Body of pancreas (tissue), 4 donors: ENCODE data around the gene PACSIN2. TPM values are rescaled to one million over a fixed set of nuclear protein-coding genes. Genes with fewer than 3 reads are reported as not detected.

Experiments used
- ATAC-seq: fragments of 150-250 bp; one replicate; pipeline ENCODE4 v1.9.1; 2016
- DNase-seq, 4 donors: peaks; one replicate each; pipeline ENCODE4 v3.0.0-alpha.2; 2019
- H3K27ac ChIP-seq, 4 donors: fragments of 200-600 bp; sonication (generic); 1 replicate in 3 of 4; 2 replicates in 1 of 4; pipeline versions ENCODE4 v1.5.1 to v1.6.1; 2016 to 2019; ENCODE audit warnings: mild to moderate bottlenecking in 1 of 4, mixed read lengths in 1 of 4, moderate library complexity in 1 of 4
- H3K27me3 ChIP-seq, 2 donors: fragments of 200-600 bp; sonication (generic); one replicate each; pipeline ENCODE4 v1.6.0; 2016; ENCODE audit warnings: mild to moderate bottlenecking in 1 of 2
- H3K36me3 ChIP-seq, 2 donors: fragments of 200-600 bp; sonication (generic); replicated peaks in 1 of 2; 2 replicates each; pipeline ENCODE4 v1.5.1; 2016; ENCODE audit warnings: low read depth in 2 of 2; ENCODE audit not compliant: insufficient read depth in 1 of 2
- H3K4me1 ChIP-seq: fragments of 200-600 bp; sonication (generic); one replicate; pipeline ENCODE4 v1.6.0; 2016
- H3K4me3 ChIP-seq, 2 donors: fragments of 200-600 bp; sonication (generic); 1 replicate in 1 of 2; 2 replicates in 1 of 2; pipeline ENCODE4 v1.5.1; 2016 to 2019
- H3K9me3 ChIP-seq, 3 donors: fragments of 200-600 bp; sonication (generic); 1 replicate in 2 of 3; 2 replicates in 1 of 3; pipeline ENCODE4 v1.5.1; 2016
- POLR2A ChIP-seq, 3 donors: fragments of 450-650 bp; IDR thresholded peaks; one replicate each; pipeline ENCODE4 v1.6.1; 2016; ENCODE audit warnings: antibody characterized with exemption in 3 of 3, mild to moderate bottlenecking in 2 of 3
- WGBS, 2 donors: methylation state at CpG; one replicate each; pipeline ENCODE4 v1.1.5; 2017; 5-methylcytosine and 5-hydroxymethylcytosine counted together
- intact Hi-C: fragments of 100-400 bp; cut with DNase I; formaldehyde crosslinking; loops from one replicate; pipeline ENCODE4 v1.15.1; 2023
- total RNA-seq, 2 donors: library from RNA; depleted of rRNA; stranded (reverse); fragments of >200 nt; gene quantifications; one replicate each; pipeline ENCODE4 v1.1.0, GENCODE V29; 2016
- TF ChIP-seq, protein P1 (sequence below), 7 experiments: fragments of 450-650 bp in 4 of 7; fragments of 200-600 bp in 3 of 7; sonication (generic) in 3 of 7; IDR thresholded peaks; one replicate each; pipeline ENCODE4 v1.5.1; 2016 to 2019; ENCODE audit warnings: antibody characterized with exemption in 7 of 7

PACSIN2 gene
- total RNA-seq, 2 donors from 2014 or later: 117 to 118 TPM

DNA sequence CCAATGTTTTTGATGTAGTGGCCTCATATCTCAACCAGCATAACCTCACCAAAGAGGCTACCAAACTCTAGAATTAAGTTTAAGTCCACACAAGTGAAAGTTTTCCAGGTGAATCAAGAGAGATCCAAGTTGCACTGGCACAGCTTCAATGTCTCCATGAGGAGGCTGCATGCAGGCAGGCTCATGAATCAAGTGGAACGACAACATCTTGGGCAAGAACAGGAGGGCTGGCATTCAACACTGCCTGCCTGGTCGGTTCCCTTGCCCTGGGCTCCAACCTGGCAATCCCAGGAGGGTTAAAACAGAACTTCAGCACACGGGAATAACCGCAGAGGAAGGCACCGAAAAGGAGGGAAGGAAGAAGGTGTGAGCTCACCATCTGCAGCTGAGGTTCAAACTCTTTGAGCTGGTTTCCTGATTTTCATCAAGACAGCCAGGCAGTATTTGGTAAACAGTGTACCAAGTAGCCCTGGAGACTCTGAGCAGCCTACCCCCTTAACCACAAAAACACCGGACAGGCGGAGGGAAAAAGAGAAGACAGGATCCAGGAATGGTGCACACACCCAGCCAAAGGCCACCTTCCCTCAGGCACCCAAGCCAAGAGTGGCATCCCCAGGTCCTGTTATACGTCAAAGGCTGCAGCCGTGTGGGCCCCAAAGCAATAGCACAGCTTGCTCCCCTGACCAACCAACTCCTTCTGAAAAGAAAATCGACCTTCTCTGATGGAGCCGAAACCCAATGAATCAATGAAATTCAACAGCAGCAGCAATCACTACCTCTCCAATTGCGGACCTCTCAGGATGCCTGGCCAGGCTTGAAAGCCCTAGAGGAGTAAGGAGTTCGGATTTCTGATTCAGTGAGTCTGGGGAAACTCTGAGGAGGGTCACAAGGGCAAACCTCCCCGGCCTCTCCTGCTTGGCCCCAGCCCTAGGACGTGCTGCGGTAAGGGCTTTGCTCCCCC, 1.3 kb downstream of the PACSIN2 start:
- Histone ChIP-seq H3K27ac (peak overlapping the region; percentile 84 to 92 (median 86)), H3K4me1 (peaks cover 67% of the 10 kb centered on the region), H3K27me3 (no peaks in the 10 kb centered on the region), H3K36me3 (no peaks in the 10 kb centered on the region), H3K9me3 (no peaks in the 10 kb centered on the region), H3K4me3 (peak overlapping the region; percentile 52 to 87)
- 4 to 19% methylated on average over 8 to 16 of the region's 16 CpGs for WGBS, 2 donors
- no peak for ATAC-seq
- intact Hi-C loops: no loop called here
- DNase-seq: peak; percentile 33 to 59 (median 47)
- peak in 1 of 3 donors; percentile 32 for TF ChIP-seq POLR2A (IDR thresholded peaks at IDR 0.05)
- TF ChIP-seq, protein P1, sequence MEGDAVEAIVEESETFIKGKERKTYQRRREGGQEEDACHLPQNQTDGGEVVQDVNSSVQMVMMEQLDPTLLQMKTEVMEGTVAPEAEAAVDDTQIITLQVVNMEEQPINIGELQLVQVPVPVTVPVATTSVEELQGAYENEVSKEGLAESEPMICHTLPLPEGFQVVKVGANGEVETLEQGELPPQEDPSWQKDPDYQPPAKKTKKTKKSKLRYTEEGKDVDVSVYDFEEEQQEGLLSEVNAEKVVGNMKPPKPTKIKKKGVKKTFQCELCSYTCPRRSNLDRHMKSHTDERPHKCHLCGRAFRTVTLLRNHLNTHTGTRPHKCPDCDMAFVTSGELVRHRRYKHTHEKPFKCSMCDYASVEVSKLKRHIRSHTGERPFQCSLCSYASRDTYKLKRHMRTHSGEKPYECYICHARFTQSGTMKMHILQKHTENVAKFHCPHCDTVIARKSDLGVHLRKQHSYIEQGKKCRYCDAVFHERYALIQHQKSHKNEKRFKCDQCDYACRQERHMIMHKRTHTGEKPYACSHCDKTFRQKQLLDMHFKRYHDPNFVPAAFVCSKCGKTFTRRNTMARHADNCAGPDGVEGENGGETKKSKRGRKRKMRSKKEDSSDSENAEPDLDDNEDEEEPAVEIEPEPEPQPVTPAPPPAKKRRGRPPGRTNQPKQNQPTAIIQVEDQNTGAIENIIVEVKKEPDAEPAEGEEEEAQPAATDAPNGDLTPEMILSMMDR (IDR thresholded peaks at IDR 0.05): no peak

DNA sequence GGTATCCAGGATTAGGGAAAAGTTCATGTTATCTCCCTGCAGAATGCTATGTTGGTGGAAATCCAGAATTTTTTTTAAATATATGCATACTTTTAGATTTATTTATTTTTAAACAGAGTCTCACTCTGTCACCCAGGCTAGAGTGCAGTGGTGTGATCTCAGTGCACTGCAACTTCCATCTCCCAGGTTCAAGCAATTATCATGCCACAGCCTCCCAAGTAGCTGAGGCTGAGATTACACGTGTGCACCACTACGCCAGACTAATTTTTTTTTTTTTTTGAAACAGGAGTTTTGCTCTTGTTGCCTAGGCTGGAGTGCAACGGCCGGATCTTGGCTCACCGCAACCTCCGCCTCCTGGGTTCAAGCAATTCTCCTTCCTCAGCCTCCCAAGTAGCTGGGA, 2.6 kb downstream of the PACSIN2 start:
- 57 to 73% methylated on average over 6 of the region's 6 CpGs for WGBS, 2 donors
- H3K27me3 ChIP-seq: no peaks in the 10 kb centered on the region
- TF ChIP-seq, protein P1 (IDR thresholded peaks at IDR 0.05): no peak
- no peak for TF ChIP-seq POLR2A (IDR thresholded peaks at IDR 0.05)
- peaks cover 74% of the 10 kb centered on the region for H3K4me1 ChIP-seq
- no peak for DNase-seq
- peak overlapping the region; percentile 84 to 92 (median 86) for H3K27ac ChIP-seq
- no peaks in the 10 kb centered on the region for H3K36me3 ChIP-seq
- intact Hi-C loops: no loop called here
- H3K4me3 ChIP-seq: no peak overlapping the region
- H3K9me3 ChIP-seq: no peaks in the 10 kb centered on the region
- ATAC-seq: no peak

DNA sequence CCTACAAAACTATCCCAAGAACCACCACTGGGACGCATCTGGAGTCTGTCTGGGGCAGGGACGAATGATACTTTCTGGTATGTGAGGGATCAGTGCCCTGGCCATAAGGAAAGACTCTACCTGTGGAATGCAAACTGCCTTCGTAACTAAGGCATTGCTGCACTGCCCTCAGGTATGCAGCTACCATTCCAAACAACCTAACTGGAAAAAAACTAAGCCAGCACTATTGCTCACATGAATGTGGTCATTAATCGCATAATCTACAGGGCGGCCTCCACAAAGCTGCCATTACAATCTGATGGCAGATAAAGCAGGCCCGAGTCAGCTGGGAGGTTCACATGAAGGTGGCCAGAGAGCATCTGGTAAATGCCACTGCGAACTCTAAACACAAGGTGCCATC, 3.9 kb downstream of the PACSIN2 start:
- Histone ChIP-seq H3K27me3 (no peaks in the 10 kb centered on the region), H3K9me3 (no peaks in the 10 kb centered on the region), H3K4me1 (peaks cover 82% of the 10 kb centered on the region), H3K27ac (peak overlapping the region; percentile 84 to 92 (median 86)), H3K36me3 (no peaks in the 10 kb centered on the region), H3K4me3 (no peak overlapping the region)
- TF ChIP-seq POLR2A (IDR thresholded peaks at IDR 0.05): peak in 1 of 3 donors; percentile 13
- TF ChIP-seq, protein P1 (IDR thresholded peaks at IDR 0.05): peak in 1 of 7 experiments; percentile 2
- 18 to 21% methylated on average over 6 to 7 of the region's 7 CpGs for WGBS, 2 donors
- ATAC-seq (peak; percentile 17), DNase-seq (peak; percentile 67 to 84 (median 78))
- intact Hi-C loops: no loop called here

DNA sequence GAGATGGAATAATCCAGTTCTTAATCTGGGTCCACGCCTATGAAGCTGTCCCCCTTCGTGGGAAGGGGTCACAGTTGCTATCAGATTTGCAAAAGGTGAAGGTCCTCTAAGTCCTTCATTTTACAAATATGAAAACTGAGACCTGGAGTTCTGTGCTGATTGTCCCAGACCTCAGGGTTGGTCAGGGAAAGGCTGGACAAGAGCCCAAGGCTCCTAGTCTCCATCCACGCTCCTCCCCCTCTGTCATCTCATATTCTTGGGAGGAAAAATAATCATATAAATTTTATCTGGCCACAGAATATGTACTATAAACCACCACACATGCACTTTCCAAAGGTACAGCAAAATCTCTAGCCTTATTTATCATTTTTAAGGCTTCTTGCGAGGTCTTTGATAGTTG, 5.5 kb downstream of the PACSIN2 start:
- intact Hi-C loops: loop anchor here (10.0 kb wide), 1 partner anchor 65 kb away; no protein-coding TSS in a partner anchor
- Histone ChIP-seq H3K27ac (peak overlapping the region; percentile 5 to 92 (median 86)), H3K36me3 (no peaks in the 10 kb centered on the region), H3K27me3 (no peaks in the 10 kb centered on the region), H3K4me3 (no peak overlapping the region), H3K9me3 (no peaks in the 10 kb centered on the region), H3K4me1 (peaks cover 93% of the 10 kb centered on the region)
- ATAC-seq (no peak), DNase-seq (peak; percentile 33 to 72 (median 62))
- no peak for TF ChIP-seq POLR2A (IDR thresholded peaks at IDR 0.05)
- TF ChIP-seq, protein P1 (IDR thresholded peaks at IDR 0.05): no peak
- WGBS, 2 donors: 39 to 40% methylated on average over 4 of the region's 4 CpGs
